Measurements from ENCODE around the gene EYS. TPM values are rescaled to one million over a fixed set of nuclear protein-coding genes. Genes with fewer than 3 reads are reported as not detected.

EYS gene
- total and polyA plus RNA-seq, 4 donors, result 0.08 to 0.63 (median 0.36) TPM

GRCh38 chr6:64335195-64335594 is 1371.8 kb downstream of the EYS start:
- no peaks in the 10 kb centered on the region for H3K27me3 ChIP-seq (ENCODE audit: control insufficient read depth in 4 of 4, insufficient read depth in 4 of 4, low read length in 3 of 4)
- H3K36me3 ChIP-seq (ENCODE audit: control insufficient read depth in 4 of 4, insufficient read depth in 3 of 4, low read depth in 1 of 4, low read length in 3 of 4), result no peaks in the 10 kb centered on the region
- H3K4me3 ChIP-seq (ENCODE audit: low read depth in 1 of 3, low read length in 3 of 3), result no peak overlapping the region
- H3K4me1 ChIP-seq (ENCODE audit: control insufficient read depth in 4 of 4, insufficient read depth in 4 of 4, low read length in 3 of 4), result peaks cover 0 to 2% (median 0%) of the 10 kb centered on the region in 4 donors
- no peak overlapping the region for H3K9ac ChIP-seq (ENCODE audit: low read depth in 1 of 2, low read length in 2 of 2)
- 85% methylated on average over 8 of the region's 8 CpGs for WGBS
- no peak overlapping the region for H3K27ac ChIP-seq (ENCODE audit: low read depth in 1 of 2, low read length in 2 of 2)
- no peak for DNase-seq (ENCODE audit: low spot score)
- TF ChIP-seq JUND (IDR thresholded peaks at IDR 0.05) (no peak), REST (IDR thresholded peaks at IDR 0.05) (no peak), RAD21 (IDR thresholded peaks at IDR 0.05) (no peak), MAX (IDR thresholded peaks at IDR 0.05) (no peak), RXRA (IDR thresholded peaks at IDR 0.05) (no peak), TAF1 (conservative IDR thresholded peaks at IDR 0.05) (no peak), NR2F2 (IDR thresholded peaks at IDR 0.05) (no peak), CTCF (IDR thresholded peaks at IDR 0.05; ENCODE audit: low read depth, low read length, missing input control) (no peak), HNF4G (IDR thresholded peaks at IDR 0.05) (no peak), GABPA (IDR thresholded peaks at IDR 0.05 in 1 of 2, conservative IDR thresholded peaks at IDR 0.05 in 1 of 2) (no peak), EGR1 (IDR thresholded peaks at IDR 0.05; ENCODE audit: low read depth in 2 of 2) (no peak), FOXA2 (IDR thresholded peaks at IDR 0.05) (no peak), HNF4A (conservative IDR thresholded peaks at IDR 0.05) (no peak), SP1 (IDR thresholded peaks at IDR 0.05) (no peak), YY1 (IDR thresholded peaks at IDR 0.05) (no peak), FOXA1 (IDR thresholded peaks at IDR 0.05) (no peak)
- TF ChIP-seq, protein P1, sequence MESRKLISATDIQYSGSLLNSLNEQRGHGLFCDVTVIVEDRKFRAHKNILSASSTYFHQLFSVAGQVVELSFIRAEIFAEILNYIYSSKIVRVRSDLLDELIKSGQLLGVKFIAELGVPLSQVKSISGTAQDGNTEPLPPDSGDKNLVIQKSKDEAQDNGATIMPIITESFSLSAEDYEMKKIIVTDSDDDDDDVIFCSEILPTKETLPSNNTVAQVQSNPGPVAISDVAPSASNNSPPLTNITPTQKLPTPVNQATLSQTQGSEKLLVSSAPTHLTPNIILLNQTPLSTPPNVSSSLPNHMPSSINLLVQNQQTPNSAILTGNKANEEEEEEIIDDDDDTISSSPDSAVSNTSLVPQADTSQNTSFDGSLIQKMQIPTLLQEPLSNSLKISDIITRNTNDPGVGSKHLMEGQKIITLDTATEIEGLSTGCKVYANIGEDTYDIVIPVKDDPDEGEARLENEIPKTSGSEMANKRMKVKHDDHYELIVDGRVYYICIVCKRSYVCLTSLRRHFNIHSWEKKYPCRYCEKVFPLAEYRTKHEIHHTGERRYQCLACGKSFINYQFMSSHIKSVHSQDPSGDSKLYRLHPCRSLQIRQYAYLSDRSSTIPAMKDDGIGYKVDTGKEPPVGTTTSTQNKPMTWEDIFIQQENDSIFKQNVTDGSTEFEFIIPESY (IDR thresholded peaks at IDR 0.05), result no peak
- TF ChIP-seq, protein P2, sequence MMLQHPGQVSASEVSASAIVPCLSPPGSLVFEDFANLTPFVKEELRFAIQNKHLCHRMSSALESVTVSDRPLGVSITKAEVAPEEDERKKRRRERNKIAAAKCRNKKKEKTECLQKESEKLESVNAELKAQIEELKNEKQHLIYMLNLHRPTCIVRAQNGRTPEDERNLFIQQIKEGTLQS (IDR thresholded peaks at IDR 0.05), result no peak
- H3K9me3 ChIP-seq (ENCODE audit: control insufficient read depth in 4 of 4, low read length in 3 of 4), result peaks cover 0 to 2% (median 0%) of the 10 kb centered on the region in 4 donors
